Osteoblast (primary cell): ENCODE measurements around the gene IFT52. TPM values are rescaled to one million over a fixed set of nuclear protein-coding genes. Genes with fewer than 3 reads are reported as not detected.
A peak's percentile ranks its signal among the peaks of the same experiment; 100 is the strongest.

ENCODE experiments used
- DNase-seq: peaks from one replicate; pipeline ENCODE4 v3.0.0; 2011; ENCODE audit warnings: low spot score, mixed read lengths; ENCODE audit not compliant: insufficient read length; ENCODE audit errors: missing footprints
- H2AFZ ChIP-seq: 2 replicates; pipeline ENCODE4 v1.6.0; 2011; ENCODE audit warnings: mild to moderate bottlenecking, low read length
- H3K27ac ChIP-seq: 2 replicates; pipeline ENCODE4 v1.5.1; 2011; ENCODE audit warnings: mild to moderate bottlenecking, low read depth, low read length, moderate library complexity
- H3K27me3 ChIP-seq: 2 replicates; pipeline ENCODE4 v1.6.0; 2012; ENCODE audit warnings: mild to moderate bottlenecking, control low read depth, inconsistent platforms, low read length, moderate library complexity; ENCODE audit not compliant: insufficient read depth
- H3K36me3 ChIP-seq: 2 replicates; pipeline ENCODE4 v1.5.1; 2011; ENCODE audit warnings: mild to moderate bottlenecking, low read length, control low read depth, moderate library complexity; ENCODE audit not compliant: insufficient read depth
- H3K4me1 ChIP-seq: 2 replicates; pipeline ENCODE4 v1.5.1; 2011; ENCODE audit warnings: mild to moderate bottlenecking, low read length, control low read depth, moderate library complexity; ENCODE audit not compliant: insufficient read depth
- H3K4me2 ChIP-seq: 2 replicates; pipeline ENCODE4 v1.6.0; 2011; ENCODE audit warnings: mild to moderate bottlenecking, low read length; ENCODE audit not compliant: insufficient read depth
- H3K4me3 ChIP-seq: fragments of 200-600 bp; sonication (generic); 3 replicates; pipeline ENCODE4 v1.5.1; 2012; ENCODE audit warnings: mild to moderate bottlenecking, low read length, inconsistent platforms; ENCODE audit not compliant: insufficient read depth
- H3K79me2 ChIP-seq: 2 replicates; pipeline ENCODE4 v1.6.0; 2012; ENCODE audit warnings: mild to moderate bottlenecking, low read length, control low read depth, inconsistent platforms; ENCODE audit not compliant: insufficient read depth
- H3K9me3 ChIP-seq: 2 replicates; pipeline ENCODE4 v1.5.1; 2011; ENCODE audit warnings: low read depth, low read length, control low read depth
- H4K20me1 ChIP-seq: 2 replicates; pipeline ENCODE4 v1.6.0; 2012; ENCODE audit warnings: mild to moderate bottlenecking, low read length, control low read depth; ENCODE audit not compliant: insufficient read depth
- CTCF ChIP-seq: IDR thresholded peaks from 2 replicates; pipeline ENCODE4 v1.5.1; 2011; ENCODE audit warnings: mild to moderate bottlenecking, low read depth, low read length, moderate library complexity; ENCODE audit errors: extremely low read depth
- total RNA-seq: library from RNA; depleted of rRNA; stranded (reverse); fragments of >200 nt; gene quantifications from 2 replicates; pipeline ENCODE4 v1.2.3, GENCODE V29; 2012

Gene IFT52
- total RNA-seq, 1 donor: 63.0 TPM

GRCh38 chr20:43579861-43580793 is 10.6 kb upstream of the IFT52 start:
- no peak for TF ChIP-seq CTCF
- H3K27me3 ChIP-seq: peaks cover 2% of the 10 kb centered on the region
- no peaks in the 10 kb centered on the region for H4K20me1 ChIP-seq
- no peak overlapping the region for H3K4me3 ChIP-seq
- H2AFZ ChIP-seq: no peak overlapping the region
- DNase-seq: no peak
- H3K36me3 ChIP-seq: no peaks in the 10 kb centered on the region
- no peak overlapping the region for H3K4me2 ChIP-seq
- H3K4me1 ChIP-seq: peaks cover 26% of the 10 kb centered on the region
- no peaks in the 10 kb centered on the region for H3K9me3 ChIP-seq
- no peak overlapping the region for H3K27ac ChIP-seq
- no peaks in the 10 kb centered on the region for H3K79me2 ChIP-seq

DNA sequence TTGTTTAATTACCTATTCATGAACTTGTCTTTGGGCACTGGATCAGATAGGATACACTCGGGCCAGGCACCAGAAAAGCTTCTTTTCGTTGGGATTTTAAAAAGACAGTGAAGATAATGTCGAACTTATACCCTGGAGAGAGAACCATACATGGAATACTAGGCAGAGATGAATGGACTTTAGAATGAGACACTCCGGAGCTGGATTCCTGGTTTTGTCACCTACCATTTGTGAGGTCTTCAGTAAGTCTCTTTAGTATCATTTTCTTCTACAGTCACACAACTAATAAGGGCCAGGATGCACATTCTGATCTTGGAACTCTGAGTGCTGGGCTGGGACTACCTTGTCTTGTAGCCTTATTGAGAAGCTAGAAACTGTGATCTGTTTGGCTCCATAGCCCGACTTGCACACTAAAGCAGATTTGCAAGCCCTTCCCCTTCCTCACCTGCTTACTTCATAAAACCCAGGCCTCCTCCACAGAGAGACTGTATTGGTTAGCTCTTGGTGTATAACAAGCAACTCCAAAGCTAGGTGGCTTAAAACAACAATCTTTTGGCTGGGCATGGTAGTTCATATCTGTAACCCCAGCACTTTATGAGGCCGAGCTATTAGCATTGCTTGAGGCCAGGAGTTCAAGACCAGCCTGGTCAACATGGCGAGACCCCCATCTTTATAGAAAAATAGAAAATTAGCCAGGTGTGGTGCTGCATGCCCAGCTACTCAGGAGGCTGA is 7.4 kb upstream of the IFT52 start:
- Histone ChIP-seq H3K79me2 (no peaks in the 10 kb centered on the region), H4K20me1 (no peaks in the 10 kb centered on the region), H3K9me3 (no peaks in the 10 kb centered on the region), H3K4me1 (peaks cover 28% of the 10 kb centered on the region), H3K27ac (no peak overlapping the region), H2AFZ (no peak overlapping the region), H3K4me2 (peak overlapping the region; percentile 8), H3K4me3 (no peak overlapping the region), H3K36me3 (no peaks in the 10 kb centered on the region), H3K27me3 (no peaks in the 10 kb centered on the region)
- peak; percentile 82 for DNase-seq
- TF ChIP-seq CTCF: no peak

DNA sequence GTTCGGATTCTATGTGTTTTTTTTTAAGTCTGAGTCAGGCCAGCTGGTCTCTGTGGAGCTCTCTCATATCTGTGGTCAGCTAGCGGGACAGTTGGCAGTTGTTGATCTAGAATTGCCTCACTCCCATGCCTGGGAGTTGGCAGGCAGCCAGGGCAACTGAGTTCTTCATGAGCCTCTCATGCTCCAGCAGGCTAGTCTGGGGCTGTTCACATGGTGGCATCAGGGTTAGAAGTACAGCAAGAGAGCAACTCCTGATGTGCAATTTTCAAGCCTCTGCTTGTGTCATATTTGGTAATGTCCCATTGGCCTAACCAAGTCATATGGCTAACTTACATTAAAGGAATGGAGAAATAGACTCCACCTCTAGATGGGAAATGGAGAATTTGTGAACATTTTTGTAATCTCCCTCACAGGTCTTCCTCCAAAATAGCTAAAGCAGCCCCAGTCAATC is 6.7 kb upstream of the IFT52 start:
- Histone ChIP-seq H3K4me3 (no peak overlapping the region), H3K36me3 (no peaks in the 10 kb centered on the region), H3K27ac (peak overlapping the region; percentile 53), H3K27me3 (no peaks in the 10 kb centered on the region), H4K20me1 (no peaks in the 10 kb centered on the region), H3K4me1 (peaks cover 28% of the 10 kb centered on the region), H3K4me2 (peak overlapping the region; percentile 40), H3K9me3 (no peaks in the 10 kb centered on the region), H2AFZ (no peak overlapping the region), H3K79me2 (no peaks in the 10 kb centered on the region)
- DNase-seq: peak; percentile 90
- no peak for TF ChIP-seq CTCF
